HEK293 (cell line): ENCODE data around the gene SLC5A9.

Experiments used
- CTCF ChIA-PET: fragments of 350-600 bp; formaldehyde crosslinking; extraction: SDS; loops from one replicate; lab custom pipeline; 2021; ENCODE audit warnings: antibody characterized with exemption; lab: Yijun Ruan, JAX
- POLR2A ChIA-PET: fragments of 300-600 bp; formaldehyde crosslinking; extraction: SDS; loops from one replicate; lab custom pipeline; 2020; ENCODE audit warnings: antibody characterized with exemption, inconsistent platforms; lab: Yijun Ruan, JAX
- H3K27ac ChIP-seq: fragments of 200-500 bp; sonication (Bioruptor generic); 2 replicates; pipeline ENCODE4 v1.5.1; 2014; ENCODE audit warnings: low read depth, low read length, control low read depth, inconsistent platforms; ENCODE audit errors: extremely low read depth
- H3K36me3 ChIP-seq, 2 experiments: fragments of 200-500 bp in 1 of 2; sonication (Bioruptor generic) in 1 of 2; 1 replicate in 1 of 2; 2 replicates in 1 of 2; pipeline ENCODE4 v1.5.1; 2014 to 2017; ENCODE audit warnings: inconsistent platforms in 2 of 2, low read length in 2 of 2; ENCODE audit not compliant: control insufficient read depth in 2 of 2, insufficient read depth in 1 of 2
- H3K4me1 ChIP-seq: fragments of 200-500 bp; sonication (Bioruptor generic); 2 replicates; pipeline ENCODE4 v1.5.1; 2014; ENCODE audit warnings: mild to moderate bottlenecking, low read length, inconsistent platforms; ENCODE audit not compliant: control insufficient read depth, insufficient read depth
- H3K4me3 ChIP-seq: 2 replicates; pipeline ENCODE4 v1.5.1; 2011; ENCODE audit warnings: low read depth, mild to moderate bottlenecking, control low read depth, low read length, moderate library complexity
- H3K9me3 ChIP-seq: fragments of 200-500 bp; sonication (Bioruptor generic); 2 replicates; pipeline ENCODE4 v1.5.1; 2014; ENCODE audit warnings: low read depth, low read length, inconsistent platforms; ENCODE audit not compliant: control insufficient read depth, insufficient read depth
- INSM2 ChIP-seq: fragments of 450-650 bp; formaldehyde crosslinking; IDR thresholded peaks from 2 replicates; pipeline ENCODE4 v1.5.1; 2016; ENCODE audit warnings: missing biosample characterization, missing genetic modification characterization
- KLF16 ChIP-seq: fragments of 450-650 bp; formaldehyde crosslinking; IDR thresholded peaks from 2 replicates; pipeline ENCODE4 v1.5.1; 2017; ENCODE audit warnings: missing biosample characterization, missing genetic modification characterization
- KLF17 ChIP-seq: fragments of 450-650 bp; formaldehyde crosslinking; IDR thresholded peaks from 2 replicates; pipeline ENCODE4 v1.5.1; 2016; ENCODE audit warnings: missing biosample characterization, missing genetic modification characterization
- MYNN ChIP-seq: fragments of 450-650 bp; formaldehyde crosslinking; IDR thresholded peaks from 2 replicates; pipeline ENCODE4 v1.5.1; 2016; ENCODE audit warnings: missing biosample characterization, missing genetic modification characterization, borderline replicate concordance
- MZF1 ChIP-seq: fragments of 450-650 bp; formaldehyde crosslinking; IDR thresholded peaks from 2 replicates; pipeline ENCODE4 v1.5.1; 2017; ENCODE audit warnings: missing biosample characterization, missing genetic modification characterization, borderline replicate concordance
- OSR2 ChIP-seq: fragments of 450-650 bp; formaldehyde crosslinking; IDR thresholded peaks from 2 replicates; pipeline ENCODE4 v1.5.1; 2016; ENCODE audit warnings: missing biosample characterization, missing genetic modification characterization
- SCRT2 ChIP-seq: fragments of 450-650 bp; formaldehyde crosslinking; IDR thresholded peaks from 2 replicates; pipeline ENCODE4 v1.5.1; 2016; ENCODE audit warnings: missing biosample characterization, missing genetic modification characterization
- SP2 ChIP-seq: fragments of 450-650 bp; formaldehyde crosslinking; IDR thresholded peaks from 2 replicates; pipeline ENCODE4 v1.5.1; 2016; ENCODE audit warnings: missing biosample characterization, missing genetic modification characterization
- ZBTB48 ChIP-seq: fragments of 450-650 bp; formaldehyde crosslinking; IDR thresholded peaks from 2 replicates; pipeline ENCODE4 v1.5.1; 2016; ENCODE audit warnings: missing biosample characterization, missing genetic modification characterization
- ZNF16 ChIP-seq: fragments of 450-650 bp; formaldehyde crosslinking; IDR thresholded peaks from 2 replicates; pipeline ENCODE4 v1.5.1; 2016; ENCODE audit warnings: low read depth, missing biosample characterization, missing genetic modification characterization
- ZNF174 ChIP-seq: fragments of 450-650 bp; formaldehyde crosslinking; IDR thresholded peaks from 2 replicates; pipeline ENCODE4 v1.5.0; 2017; ENCODE audit warnings: missing biosample characterization, mild to moderate bottlenecking, missing genetic modification characterization
- ZNF175 ChIP-seq: fragments of 450-650 bp; formaldehyde crosslinking; IDR thresholded peaks from 2 replicates; pipeline ENCODE4 v1.5.1; 2016; ENCODE audit warnings: missing biosample characterization, missing genetic modification characterization
- ZNF184 ChIP-seq: fragments of 450-650 bp; IDR thresholded peaks from 2 replicates; pipeline ENCODE4 v1.5.1; 2018; ENCODE audit warnings: missing biosample characterization, mild to moderate bottlenecking, missing genetic modification characterization
- ZNF202 ChIP-seq: fragments of 450-650 bp; formaldehyde crosslinking; IDR thresholded peaks from 2 replicates; pipeline ENCODE4 v1.5.1; 2016; ENCODE audit warnings: missing biosample characterization, missing genetic modification characterization, borderline replicate concordance
- ZNF280D ChIP-seq: fragments of 450-650 bp; formaldehyde crosslinking; IDR thresholded peaks from 2 replicates; pipeline ENCODE4 v1.5.1; 2016; ENCODE audit warnings: missing biosample characterization, missing genetic modification characterization
- ZNF324 ChIP-seq: fragments of 450-650 bp; formaldehyde crosslinking; IDR thresholded peaks from 2 replicates; pipeline ENCODE4 v1.5.1; 2016; ENCODE audit warnings: missing biosample characterization, missing genetic modification characterization
- ZNF394 ChIP-seq: fragments of 450-650 bp; formaldehyde crosslinking; IDR thresholded peaks from 2 replicates; pipeline ENCODE4 v1.5.1; 2016; ENCODE audit warnings: missing biosample characterization, missing genetic modification characterization, mild to moderate bottlenecking, moderate library complexity, borderline replicate concordance
- ZNF501 ChIP-seq: fragments of 450-650 bp; formaldehyde crosslinking; IDR thresholded peaks from 2 replicates; pipeline ENCODE4 v1.5.1; 2016; ENCODE audit warnings: missing biosample characterization, missing genetic modification characterization
- ZNF548 ChIP-seq: fragments of 450-650 bp; formaldehyde crosslinking; IDR thresholded peaks from 2 replicates; pipeline ENCODE4 v1.5.1; 2016; ENCODE audit warnings: missing biosample characterization, missing genetic modification characterization
- ZNF585B ChIP-seq: fragments of 450-650 bp; formaldehyde crosslinking; IDR thresholded peaks from 2 replicates; pipeline ENCODE4 v1.5.1; 2016; ENCODE audit warnings: missing biosample characterization, missing genetic modification characterization
- ZNF639 ChIP-seq: fragments of 450-650 bp; formaldehyde crosslinking; IDR thresholded peaks from 2 replicates; pipeline ENCODE4 v1.5.1; 2016; ENCODE audit warnings: missing biosample characterization, missing genetic modification characterization
- ZNF658 ChIP-seq: fragments of 450-650 bp; formaldehyde crosslinking; IDR thresholded peaks from 2 replicates; pipeline ENCODE4; 2016; ENCODE audit warnings: missing biosample characterization, missing genetic modification characterization
- ZNF785 ChIP-seq: fragments of 450-650 bp; formaldehyde crosslinking; IDR thresholded peaks from 2 replicates; pipeline ENCODE4 v1.5.1; 2016; ENCODE audit warnings: missing biosample characterization, missing genetic modification characterization

SLC5A9 gene

GRCh38 chr1:48215889-48216288 lies 6.6 kb upstream of the SLC5A9 start:
- Histone ChIP-seq H3K9me3 (no peaks in the 10 kb centered on the region), H3K4me1 (no peaks in the 10 kb centered on the region), H3K4me3 (no peak overlapping the region), H3K27ac (no peak overlapping the region), H3K36me3 (no peaks in the 10 kb centered on the region)
- TF ChIP-seq ZNF548 (tag by site-specific recombination) (no peak), ZNF324 (tag by site-specific recombination) (no peak), ZNF585B (tag by site-specific recombination) (no peak), ZNF658 (no peak), MZF1 (tag by site-specific recombination) (no peak), ZNF174 (tag by site-specific recombination) (no peak), ZNF184 (tag by site-specific recombination) (no peak), ZNF202 (tag by site-specific recombination) (no peak), KLF17 (tag by site-specific recombination) (no peak), ZNF280D (tag by site-specific recombination) (no peak), ZNF394 (tag by site-specific recombination) (no peak), OSR2 (tag by site-specific recombination) (no peak), ZNF639 (tag by site-specific recombination) (no peak), KLF16 (tag by site-specific recombination) (no peak), SP2 (tag by site-specific recombination) (no peak), ZBTB48 (tag by site-specific recombination) (no peak), ZNF16 (no peak), ZNF501 (tag by site-specific recombination) (no peak)
- ChIA-PET POLR2A (no interaction called here), CTCF (interaction anchor here (0.6 to 2.1 kb wide), 8 partner anchors 10 to 687 kb away, joined by 3 to 7 read pairs (median 4); no protein-coding TSS in a partner anchor)

- CTCF ChIA-PET: interaction anchor here (0.6 to 2.1 kb wide), 5 partner anchors 10 to 111 kb away, joined by 3 to 7 read pairs (median 4); no protein-coding TSS in a partner anchor
- Histone ChIP-seq H3K4me3 (no peak overlapping the region), H3K4me1 (no peaks in the 10 kb centered on the region), H3K27ac (no peak overlapping the region), H3K9me3 (no peaks in the 10 kb centered on the region), H3K36me3 (no peaks in the 10 kb centered on the region)
- POLR2A ChIA-PET: no interaction called here
- TF ChIP-seq INSM2 (tag by site-specific recombination) (no peak), ZNF175 (tag by site-specific recombination) (no peak), MYNN (tag by site-specific recombination) (no peak), SCRT2 (tag by site-specific recombination) (no peak), ZNF639 (tag by site-specific recombination) (no peak), ZNF785 (no peak)
These were observed 6.2 kb upstream of the SLC5A9 start for GRCh38 chr1:48216313-48216712.
